K562 (cell line): ENCODE results near the gene RHOBTB3. TPM values are rescaled to one million over a fixed set of nuclear protein-coding genes. Genes with fewer than 3 reads are reported as not detected.

Experiments
- ATAC-seq: fragments of 200-7000 bp; cut with Tn5 transposase; 3 replicates; pipeline ENCODE4 v1.9.1; 2020; ENCODE audit warnings: moderate library complexity
- BruUV-seq: library from RNA; stranded (reverse); fragments of 400-500 nt; replicated peaks from 2 replicates; lab custom pipeline; 2021; lab: Mats Ljungman, UMichigan
- CTCF ChIA-PET: fragments of 300-600 bp; formaldehyde crosslinking; extraction: SDS; loops from one replicate; lab custom pipeline; 2021; ENCODE audit warnings: low intra/inter-chr PET ratio; lab: Yijun Ruan, JAX
- POLR2A ChIA-PET: fragments of 300-600, 350-650 bp; sonication (Branson Sonifier 250); formaldehyde crosslinking; extraction: SDS; loops from one replicate; lab custom pipeline; 2021; ENCODE audit warnings: antibody characterized with exemption, inconsistent platforms; lab: Yijun Ruan, JAX
- DNase-seq, 4 experiments: peaks; one replicate each; pipeline versions ENCODE4 v3.0.0 to v3.0.0-alpha.2; 2011 to 2018; ENCODE audit warnings: low spot score in 3 of 4, mixed read lengths in 3 of 4; ENCODE audit errors: extremely low read depth in 1 of 4
- FAIRE-seq: peaks from 2 replicates; lab custom pipeline; 2011; peaks lifted over from hg19 to GRCh38; lab: Jason Lieb, UNC
- H2AFZ ChIP-seq: 2 replicates; pipeline ENCODE4 v1.6.0; 2011; ENCODE audit warnings: low read depth, low read length, control low read depth, inconsistent platforms
- H3K27ac ChIP-seq: fragments of 200-600 bp; 3 replicates; pipeline ENCODE4 v1.8.0; 2011; ENCODE audit warnings: low read depth, mild to moderate bottlenecking, control low read depth, inconsistent platforms, low read length, moderate library complexity, mixed read lengths; ENCODE audit errors: extremely low read depth
- H3K27me3 ChIP-seq, 2 experiments: fragments of 300-600 bp in 1 of 2; 2 replicates in 1 of 2; 3 replicates in 1 of 2; pipeline versions ENCODE4 v1.6.0 to v1.8.0; 2011; ENCODE audit warnings: inconsistent platforms in 2 of 2, low read length in 2 of 2, mild to moderate bottlenecking in 1 of 2, mixed read lengths in 1 of 2, moderate library complexity in 1 of 2; ENCODE audit not compliant: control insufficient read depth in 2 of 2, insufficient read depth in 2 of 2
- H3K36me3 ChIP-seq: fragments of 300-600 bp; 3 replicates; pipeline ENCODE4 v1.8.0; 2011; ENCODE audit warnings: mild to moderate bottlenecking, low read length, inconsistent platforms; ENCODE audit not compliant: control insufficient read depth, insufficient read depth
- H3K4me1 ChIP-seq, 2 experiments: fragments of 200-600 bp in 1 of 2; replicated peaks in 1 of 2; 2 replicates in 1 of 2; 3 replicates in 1 of 2; pipeline versions ENCODE4 v1.5.1 to v1.8.0; 2011; ENCODE audit warnings: inconsistent platforms in 2 of 2, low read length in 2 of 2, mild to moderate bottlenecking in 1 of 2, mixed read lengths in 1 of 2, moderate library complexity in 1 of 2; ENCODE audit not compliant: control insufficient read depth in 2 of 2, insufficient read depth in 2 of 2
- H3K4me2 ChIP-seq: 2 replicates; pipeline ENCODE4 v1.6.1; 2011; ENCODE audit warnings: low read length, control low read depth, inconsistent platforms, mixed read lengths; ENCODE audit not compliant: insufficient read depth
- H3K4me3 ChIP-seq: fragments of 200-600 bp; sonication (generic), shearing (Covaris generic); 2 replicates; pipeline ENCODE4 v1.5.1; 2016; ENCODE audit warnings: control low read depth, inconsistent platforms
- H3K79me2 ChIP-seq: fragments of 200-600 bp; 3 replicates; pipeline ENCODE4 v1.8.0; 2011; ENCODE audit warnings: low read length, inconsistent platforms; ENCODE audit not compliant: control insufficient read depth, insufficient read depth
- H3K9ac ChIP-seq, 2 experiments: 2 replicates each; pipeline versions ENCODE4 v1.6.0 to v1.6.1; 2011; ENCODE audit warnings: low read depth in 2 of 2, low read length in 2 of 2, control low read depth in 1 of 2, inconsistent platforms in 1 of 2, mild to moderate bottlenecking in 1 of 2, mixed read lengths in 1 of 2; ENCODE audit not compliant: insufficient read depth in 1 of 2
- H3K9me1 ChIP-seq: one replicate; pipeline ENCODE4 v1.6.0; 2011; ENCODE audit warnings: inconsistent platforms, mild to moderate bottlenecking, low read length, moderate library complexity; ENCODE audit not compliant: control insufficient read depth, insufficient read depth
- H3K9me3 ChIP-seq: replicated peaks from 2 replicates; pipeline ENCODE4 v1.5.1; 2011; ENCODE audit warnings: low read depth, low read length, inconsistent platforms; ENCODE audit not compliant: control insufficient read depth, insufficient read depth
- H4K20me1 ChIP-seq: replicated peaks from 2 replicates; pipeline ENCODE4 v1.6.1; 2011; ENCODE audit warnings: low read length, inconsistent platforms, mixed read lengths; ENCODE audit not compliant: control insufficient read depth, insufficient read depth
- BACH1 ChIP-seq: fragments of 200-800 bp; sonication (Bioruptor generic); IDR thresholded peaks from 2 replicates; pipeline ENCODE4 v1.6.1; 2016; ENCODE audit warnings: missing genetic modification characterization, missing compliant biosample characterization
- CREM ChIP-seq: IDR thresholded peaks from 2 replicates; pipeline ENCODE4 v1.6.1; 2014; ENCODE audit warnings: antibody characterized with exemption, low read depth
- ELF4 ChIP-seq: fragments of 450-650 bp; formaldehyde crosslinking; IDR thresholded peaks from 2 replicates; pipeline ENCODE4 v1.4.0; 2022; ENCODE audit warnings: missing genetic modification characterization
- ETV6 ChIP-seq, 3 experiments: fragments of 150-350 bp in 1 of 3; sonication (generic) in 1 of 3; formaldehyde crosslinking in 1 of 3; IDR thresholded peaks; 2 replicates each; pipeline versions ENCODE4 v1.6.1 to v1.8.0; 2014 to 2022; ENCODE audit warnings: borderline replicate concordance in 2 of 3, low read depth in 2 of 3, antibody characterized with exemption in 1 of 3, low read length in 1 of 3, mild to moderate bottlenecking in 1 of 3, missing genetic modification reagents in 1 of 3
- ILK ChIP-seq: fragments of 450-650 bp; IDR thresholded peaks from 2 replicates; pipeline ENCODE4 v1.6.1; 2016; ENCODE audit warnings: missing genetic modification characterization, low read depth, mild to moderate bottlenecking, missing compliant biosample characterization, moderate library complexity, borderline replicate concordance
- KLF10 ChIP-seq: fragments of 250-450 bp; sonication (Bioruptor Pico); IDR thresholded peaks from 2 replicates; pipeline ENCODE4 v1.6.1; 2021; ENCODE audit warnings: matching md5 sums
- MAFG ChIP-seq: fragments of 450-650 bp; conservative IDR thresholded peaks from 2 replicates; pipeline ENCODE4 v1.6.1; 2016; ENCODE audit warnings: missing genetic modification characterization, missing compliant biosample characterization
- PHTF2 ChIP-seq: fragments of 250-450 bp; sonication (Bioruptor Pico); IDR thresholded peaks from 2 replicates; pipeline ENCODE4 v1.5.0; 2021; ENCODE audit warnings: mild to moderate bottlenecking
- RFX1 ChIP-seq: fragments of 450-650 bp; IDR thresholded peaks from 2 replicates; pipeline ENCODE4 v1.6.1; 2016; ENCODE audit warnings: mild to moderate bottlenecking, moderate library complexity
- RFX7 ChIP-seq: fragments of 250-450 bp; sonication (Bioruptor Pico); IDR thresholded peaks from 2 replicates; pipeline ENCODE4 v1.5.1; 2021; ENCODE audit warnings: mild to moderate bottlenecking
- RNF2 ChIP-seq: sonication (generic); IDR thresholded peaks from 2 replicates; pipeline ENCODE4 v1.6.1; 2016
- SMARCB1 ChIP-seq: IDR thresholded peaks from 2 replicates; pipeline ENCODE4 v1.6.1; 2011; ENCODE audit warnings: improper control_type of control experiment, low read depth; ENCODE audit not compliant: insufficient read length
- SREBF1 ChIP-seq: fragments of 150-350 bp; IDR thresholded peaks from 2 replicates; pipeline ENCODE4 v1.6.1; 2014; ENCODE audit warnings: antibody characterized with exemption, low read depth, low read length, borderline replicate concordance
- STAG1 ChIP-seq: sonication (generic); formaldehyde crosslinking; IDR thresholded peaks from 2 replicates; pipeline ENCODE4 v1.5.0; 2020; ENCODE audit warnings: missing genetic modification reagents, borderline replicate concordance
- SUPT5H ChIP-seq: fragments of 450-650 bp; IDR thresholded peaks from 2 replicates; pipeline ENCODE4 v1.6.1; 2016
- TEAD1 ChIP-seq, 2 experiments: fragments of 450-650 bp in 1 of 2; sonication (generic) in 1 of 2; formaldehyde crosslinking; IDR thresholded peaks; 2 replicates each; pipeline versions ENCODE4 v1.4.0 to v1.8.0; 2020 to 2022; ENCODE audit warnings: mild to moderate bottlenecking in 2 of 2, missing genetic modification reagents in 1 of 2
- ZNF197 ChIP-seq: fragments of 200-800 bp; sonication (Bioruptor generic); IDR thresholded peaks from 2 replicates; pipeline ENCODE4 v1.6.1; 2016; ENCODE audit warnings: low read depth, missing genetic modification characterization, missing compliant biosample characterization
- ZNF232 ChIP-seq: sonication (generic); formaldehyde crosslinking; IDR thresholded peaks from 2 replicates; pipeline ENCODE4 v1.8.0; 2022; ENCODE audit warnings: mild to moderate bottlenecking, missing genetic modification reagents
- ZNF79 ChIP-seq: fragments of 250-450 bp; sonication (Bioruptor Pico); IDR thresholded peaks from 2 replicates; pipeline ENCODE4 v1.4.0; 2020; ENCODE audit warnings: low read depth, mild to moderate bottlenecking, moderate library complexity
- WGBS: fragments of 100-300 bp; shearing (Covaris generic); methylation state at CpG from one replicate; pipeline ENCODE4 v1.1.6; 2016; ENCODE audit warnings: low coverage, mixed read lengths; ENCODE audit not compliant: insufficient coverage; ENCODE audit errors: missing lambda C conversion rate; 5-methylcytosine and 5-hydroxymethylcytosine counted together
- in situ Hi-C: fragments of 300-500 bp; cut with MboI; formaldehyde crosslinking; loops from 4 replicates; pipeline ENCODE4 v1.15.0; 2018; ENCODE audit warnings: inconsistent platforms, mixed read lengths
- intact Hi-C: fragments of 100-400 bp; cut with micrococcal nuclease; formaldehyde crosslinking; loops from 2 replicates; pipeline ENCODE4 v1.14.2; 2022
- polyA plus RNA-seq, 8 experiments: library from polyadenylated mRNA; depleted of rRNA in 4 of 8; stranded (reverse) in 5 of 8; unstranded in 3 of 8; fragments of >200 nt; fragmentation: Nextera tagmentation in 2 of 8; fragmentation: Illumina TruSeq in 1 of 8; extraction: Ambion mirVana in 2 of 8; extraction: Trizol in 1 of 8; gene quantifications; 2 replicates each; pipeline versions ENCODE4 v1.2.1 to v1.2.3, GENCODE V29; 2011 to 2014; ENCODE audit warnings: inconsistent platforms in 1 of 8, missing spikeins in 1 of 8
- total RNA-seq, 7 experiments: library from RNA; depleted of rRNA in 6 of 7; stranded (reverse); fragments of >200 nt in 6 of 7; fragmentation: Illumina TruSeq in 2 of 7; extraction: Trizol in 2 of 7; gene quantifications; 2 replicates each; pipeline versions ENCODE4 v1.2.1 to v1.2.3, GENCODE V29; 2011 to 2021; ENCODE audit warnings: low replicate concordance in 1 of 7
- TF ChIP-seq, protein P1 (sequence below): fragments of 250-450 bp; sonication (Bioruptor Pico); IDR thresholded peaks from 2 replicates; pipeline ENCODE4 v1.8.0; 2022; ENCODE audit warnings: inconsistent platforms
- TF ChIP-seq, protein P2 (sequence below): fragments of 450-650 bp; formaldehyde crosslinking; IDR thresholded peaks from 2 replicates; pipeline ENCODE4 v1.4.0; 2022; ENCODE audit warnings: missing genetic modification characterization

RHOBTB3 gene
- total and polyA plus RNA-seq, 9 of the 15 experiments (the other 6 are each of a cell fraction or from before 2014, with no cell fraction given), result 39.7 to 143 (median 115) TPM

DNA sequence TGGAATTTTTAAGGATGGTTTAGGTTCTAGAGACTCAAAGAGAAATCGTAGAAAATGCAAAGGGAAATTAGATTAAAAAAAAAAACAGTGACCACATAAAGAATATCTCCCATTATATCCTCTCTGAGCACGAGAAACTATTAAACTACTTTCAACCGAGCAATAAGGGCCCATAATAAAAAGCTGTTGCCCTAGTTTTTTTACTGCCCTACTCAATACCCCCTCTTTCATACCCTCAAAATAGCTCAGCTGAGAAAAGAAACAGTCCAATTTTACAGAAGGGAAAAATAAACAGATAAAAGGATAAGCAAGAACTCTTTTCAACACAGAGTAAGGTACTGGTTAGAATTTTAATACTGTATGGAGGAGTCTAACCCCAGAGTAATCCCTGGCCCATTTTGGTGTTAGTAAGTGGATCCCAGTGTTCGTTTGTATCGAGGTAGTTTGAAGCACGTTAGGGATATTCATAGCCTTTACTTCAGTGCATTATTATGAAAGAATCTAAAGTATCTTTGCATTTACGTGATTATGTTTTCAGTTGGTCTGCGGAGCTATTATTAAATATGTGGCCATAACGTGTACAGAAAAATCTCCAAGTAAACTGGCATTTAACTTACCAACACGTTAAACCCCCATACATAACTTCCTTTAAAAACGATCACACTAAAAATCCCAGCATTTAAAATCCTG is 980 bp upstream of the RHOBTB3 start:
- FAIRE-seq (no peak), DNase-seq (no peak), ATAC-seq (peak; percentile 1; the same call in 2 of the 3 replicates)
- Histone ChIP-seq H3K4me1 (peaks cover 37% of the 10 kb centered on the region in 2 experiments), H3K4me2 (peak overlapping the region; percentile 96), H3K27me3 (no peaks in the 10 kb centered on the region; a peak in 1 of 5 replicates), H2AFZ (no peak overlapping the region), H3K36me3 (peaks cover 29% of the 10 kb centered on the region), H3K9me3 (no peaks in the 10 kb centered on the region), H3K4me3 (peak overlapping the region; percentile 81), H4K20me1 (no peaks in the 10 kb centered on the region), H3K79me2 (peaks cover 58% of the 10 kb centered on the region), H3K9me1 (no peaks in the 10 kb centered on the region), H3K27ac (peak overlapping the region; percentile 85), H3K9ac (peak overlapping the region; percentile 46 to 92; a peak in 3 of 4 replicates)
- TSS peak; percentile 69 for BruUV-seq
- ChIA-PET POLR2A (interaction anchor here (0.7 to 3.8 kb wide), 25 partner anchors 8 to 235 kb away, joined by 3 to 50 read pairs (median 5); partner anchors contain the start of gene RFESD), CTCF (no interaction called here)
- WGBS, result 2% methylated on average over 11 of the region's 11 CpGs
- intact Hi-C loops (loop anchor here (1.0 to 5.0 kb wide), 3 partner anchors 18 to 112 kb away; no protein-coding TSS in a partner anchor), in situ Hi-C loops (no loop called here)
- TF ChIP-seq, protein P1, sequence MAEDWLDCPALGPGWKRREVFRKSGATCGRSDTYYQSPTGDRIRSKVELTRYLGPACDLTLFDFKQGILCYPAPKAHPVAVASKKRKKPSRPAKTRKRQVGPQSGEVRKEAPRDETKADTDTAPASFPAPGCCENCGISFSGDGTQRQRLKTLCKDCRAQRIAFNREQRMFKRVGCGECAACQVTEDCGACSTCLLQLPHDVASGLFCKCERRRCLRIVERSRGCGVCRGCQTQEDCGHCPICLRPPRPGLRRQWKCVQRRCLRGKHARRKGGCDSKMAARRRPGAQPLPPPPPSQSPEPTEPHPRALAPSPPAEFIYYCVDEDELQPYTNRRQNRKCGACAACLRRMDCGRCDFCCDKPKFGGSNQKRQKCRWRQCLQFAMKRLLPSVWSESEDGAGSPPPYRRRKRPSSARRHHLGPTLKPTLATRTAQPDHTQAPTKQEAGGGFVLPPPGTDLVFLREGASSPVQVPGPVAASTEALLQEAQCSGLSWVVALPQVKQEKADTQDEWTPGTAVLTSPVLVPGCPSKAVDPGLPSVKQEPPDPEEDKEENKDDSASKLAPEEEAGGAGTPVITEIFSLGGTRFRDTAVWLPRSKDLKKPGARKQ, result 0 out of 2 replicates have a peak, but pooled peaks have one; percentile 35
- TF ChIP-seq ELF4 (CRISPR knock-in tag), result peak; percentile 62; the same call in 1 of the 2 replicates
- no peak for TF ChIP-seq PHTF2 (CRISPR knock-in tag)
- peak; percentile 47 for TF ChIP-seq SUPT5H
- TF ChIP-seq MAFG (tag), result no peak
- no peak for TF ChIP-seq ILK (tag)
- TF ChIP-seq SMARCB1, result no peak
- no peak for TF ChIP-seq ZNF232
- TF ChIP-seq ETV6 (IDR thresholded peaks at IDR 0.05; ENCODE audit: borderline replicate concordance in 1 of 2, low read depth in 2 of 2, low read length in 1 of 2), result no peak
- no peak for TF ChIP-seq ETV6 (CRISPR knock-in tag; IDR thresholded peaks at IDR 0.05; ENCODE audit: borderline replicate concordance)
- no peak for TF ChIP-seq ZNF79 (CRISPR knock-in tag)
- no peak for TF ChIP-seq RNF2
- TF ChIP-seq RFX7 (CRISPR knock-in tag), result peak; percentile 92; the same call in 1 of the 2 replicates
- no peak for TF ChIP-seq SREBF1
- TF ChIP-seq ZNF197, result no peak
- TF ChIP-seq, protein P2, sequence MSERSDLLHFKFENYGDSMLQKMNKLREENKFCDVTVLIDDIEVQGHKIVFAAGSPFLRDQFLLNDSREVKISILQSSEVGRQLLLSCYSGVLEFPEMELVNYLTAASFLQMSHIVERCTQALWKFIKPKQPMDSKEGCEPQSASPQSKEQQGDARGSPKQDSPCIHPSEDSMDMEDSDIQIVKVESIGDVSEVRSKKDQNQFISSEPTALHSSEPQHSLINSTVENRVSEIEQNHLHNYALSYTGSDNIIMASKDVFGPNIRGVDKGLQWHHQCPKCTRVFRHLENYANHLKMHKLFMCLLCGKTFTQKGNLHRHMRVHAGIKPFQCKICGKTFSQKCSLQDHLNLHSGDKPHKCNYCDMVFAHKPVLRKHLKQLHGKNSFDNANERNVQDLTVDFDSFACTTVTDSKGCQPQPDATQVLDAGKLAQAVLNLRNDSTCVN, result 0 out of 2 replicates have a peak, but pooled peaks have one; percentile 62
- peak in 1 of 2 experiments; percentile 36; a peak in 1 of 4 replicates for TF ChIP-seq TEAD1 (CRISPR knock-in tag; IDR thresholded peaks at IDR 0.05)
- peak; percentile 79; the same call in 1 of the 2 replicates for TF ChIP-seq KLF10 (CRISPR knock-in tag)
- TF ChIP-seq BACH1 (tag), result no peak
- TF ChIP-seq CREM, result no peak
- TF ChIP-seq STAG1, result no peak
- TF ChIP-seq RFX1, result 0 out of 2 replicates have a peak, but pooled peaks have one; percentile 15
